Lung (tissue), 12 donors: ENCODE data around the gene CAPZB. TPM values are rescaled to one million over a fixed set of nuclear protein-coding genes. Genes with fewer than 3 reads are reported as not detected.
A peak's percentile ranks its signal among the peaks of the same experiment; 100 is the strongest.

Source experiments
- ATAC-seq: fragments of 200-7000 bp; cut with Tn5 transposase; one replicate; pipeline ENCODE4 v1.9.1; 2020; ENCODE audit warnings: moderate number of reproducible peaks; ENCODE audit not compliant: insufficient read depth, low FRiP score
- DNase-seq, 3 donors: peaks; one replicate each; pipeline ENCODE4 v3.0.0-alpha.2; 2013 to 2017
- H3K27ac ChIP-seq, 2 donors: one replicate each; pipeline ENCODE4 v1.5.1; 2013; ENCODE audit warnings: mild to moderate bottlenecking in 2 of 2, moderate library complexity in 2 of 2, control low read depth in 1 of 2, inconsistent platforms in 1 of 2, low read depth in 1 of 2, low read length in 1 of 2
- H3K27me3 ChIP-seq, 3 donors: one replicate each; pipeline ENCODE4 v1.5.1; 2013; ENCODE audit warnings: low read length in 2 of 3; ENCODE audit not compliant: control insufficient read depth in 3 of 3, insufficient read depth in 3 of 3
- H3K36me3 ChIP-seq, 4 donors: one replicate each; pipeline ENCODE4 v1.5.1; 2013; ENCODE audit warnings: low read length in 4 of 4, mild to moderate bottlenecking in 1 of 4, moderate library complexity in 1 of 4; ENCODE audit not compliant: control insufficient read depth in 4 of 4, insufficient read depth in 4 of 4
- H3K4me1 ChIP-seq, 5 donors: one replicate each; pipeline ENCODE4 v1.5.1; 2013; ENCODE audit warnings: low read length in 5 of 5, mild to moderate bottlenecking in 2 of 5, moderate library complexity in 1 of 5; ENCODE audit not compliant: control insufficient read depth in 5 of 5, insufficient read depth in 5 of 5
- H3K4me3 ChIP-seq: one replicate; pipeline ENCODE4 v1.5.1; 2013; ENCODE audit warnings: mild to moderate bottlenecking, control low read depth, moderate library complexity
- H3K9ac ChIP-seq, 2 donors: one replicate each; pipeline ENCODE4 v1.5.1; 2013; ENCODE audit warnings: low read length in 2 of 2, control low read depth in 1 of 2; ENCODE audit not compliant: insufficient read depth in 1 of 2
- H3K9me3 ChIP-seq, 4 donors: one replicate each; pipeline ENCODE4 v1.5.1; 2013; ENCODE audit warnings: low read length in 3 of 4, mild to moderate bottlenecking in 1 of 4, moderate library complexity in 1 of 4; ENCODE audit not compliant: control insufficient read depth in 4 of 4, insufficient read depth in 3 of 4
- WGBS, 2 donors: extraction: QIAGEN DNeasy Blood & Tissue Kit; methylation state at CpG; one replicate each; pipeline ENCODE4 v1.1.7; 2013; 5-methylcytosine and 5-hydroxymethylcytosine counted together
- polyA plus RNA-seq, 2 donors: library from polyadenylated mRNA; stranded (reverse); fragments of 200-250 nt; gene quantifications; one replicate each; pipeline ENCODE4 v1.2.1, GENCODE V29; 2013
- total RNA-seq, 2 donors: library from RNA; depleted of rRNA in 1 of 2; stranded (reverse); fragments of >200 nt in 1 of 2; gene quantifications; one replicate each; pipeline ENCODE4 v1.2.1, GENCODE V29; 2014 to 2021
- TF ChIP-seq, protein P1 (sequence below): IDR thresholded peaks from 2 replicates; pipeline ENCODE4 v1.5.1; 2012; ENCODE audit warnings: mild to moderate bottlenecking; ENCODE audit errors: control extremely low read depth, extremely low read depth
- donor health status: control.
- donor health status: control.
- donor health status: Bipolar disorder and iron deficiency.
- donor health status: healthy.
- donor health status: DM: yes; HTN: yes; CAD: no.

CAPZB gene
- total and polyA plus RNA-seq, 4 donors, result 94.7 to 339 (median 278) TPM

DNA sequence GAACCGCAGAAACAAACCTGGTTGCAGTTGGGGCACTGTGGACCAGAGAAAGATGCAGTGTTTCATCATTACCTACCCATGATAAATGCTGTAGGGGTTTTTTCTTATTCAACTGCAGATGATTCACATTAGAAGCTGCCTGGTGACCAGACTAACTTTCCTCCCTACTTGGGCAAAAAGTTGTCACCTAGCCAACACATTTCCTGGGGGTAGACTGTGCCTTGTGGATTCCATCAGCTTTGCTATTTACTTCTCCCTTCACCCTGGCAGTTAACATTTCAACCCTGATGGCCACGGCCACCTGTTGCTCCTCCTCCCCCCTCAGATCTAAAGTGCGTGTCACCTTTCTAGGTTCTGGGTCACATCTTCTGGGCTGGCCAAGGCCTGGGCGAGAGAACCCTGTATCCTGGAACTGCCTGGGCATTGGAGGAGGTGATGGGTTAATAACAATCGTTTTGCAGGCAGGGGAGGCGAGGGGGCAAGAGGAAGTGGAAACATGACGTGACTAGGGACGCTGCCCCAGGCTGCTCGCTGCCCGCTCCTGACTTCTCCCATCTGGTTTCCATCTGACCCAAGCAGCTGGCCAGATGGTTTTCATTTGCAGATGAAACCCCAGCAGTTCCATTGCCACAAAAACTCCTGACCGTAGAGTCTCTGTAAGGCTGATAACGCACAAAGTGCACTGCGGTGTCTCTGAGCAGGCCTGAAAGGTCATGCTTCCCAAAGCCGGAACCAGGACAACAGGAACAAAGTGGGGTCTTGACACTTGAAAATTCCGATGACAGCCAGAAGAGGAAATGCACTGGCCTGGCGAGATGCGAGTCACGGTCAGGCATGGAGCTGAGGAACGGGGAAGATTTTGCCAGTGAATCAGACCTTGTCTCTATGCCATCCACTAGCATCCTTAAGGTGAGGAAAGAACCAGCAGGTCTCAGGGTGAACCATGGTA is 36.6 kb downstream of the CAPZB start:
- peak overlapping the region in 1 of 2 donors; percentile 85 for H3K9ac ChIP-seq
- peaks cover 29 to 68% (median 47%) of the 10 kb centered on the region in 5 donors for H3K4me1 ChIP-seq
- no peak overlapping the region for H3K4me3 ChIP-seq
- TF ChIP-seq, protein P1, sequence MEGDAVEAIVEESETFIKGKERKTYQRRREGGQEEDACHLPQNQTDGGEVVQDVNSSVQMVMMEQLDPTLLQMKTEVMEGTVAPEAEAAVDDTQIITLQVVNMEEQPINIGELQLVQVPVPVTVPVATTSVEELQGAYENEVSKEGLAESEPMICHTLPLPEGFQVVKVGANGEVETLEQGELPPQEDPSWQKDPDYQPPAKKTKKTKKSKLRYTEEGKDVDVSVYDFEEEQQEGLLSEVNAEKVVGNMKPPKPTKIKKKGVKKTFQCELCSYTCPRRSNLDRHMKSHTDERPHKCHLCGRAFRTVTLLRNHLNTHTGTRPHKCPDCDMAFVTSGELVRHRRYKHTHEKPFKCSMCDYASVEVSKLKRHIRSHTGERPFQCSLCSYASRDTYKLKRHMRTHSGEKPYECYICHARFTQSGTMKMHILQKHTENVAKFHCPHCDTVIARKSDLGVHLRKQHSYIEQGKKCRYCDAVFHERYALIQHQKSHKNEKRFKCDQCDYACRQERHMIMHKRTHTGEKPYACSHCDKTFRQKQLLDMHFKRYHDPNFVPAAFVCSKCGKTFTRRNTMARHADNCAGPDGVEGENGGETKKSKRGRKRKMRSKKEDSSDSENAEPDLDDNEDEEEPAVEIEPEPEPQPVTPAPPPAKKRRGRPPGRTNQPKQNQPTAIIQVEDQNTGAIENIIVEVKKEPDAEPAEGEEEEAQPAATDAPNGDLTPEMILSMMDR, result no peak
- WGBS, 2 donors, result 34 to 44% methylated on average over 19 of the region's 19 CpGs
- H3K27ac ChIP-seq, result peak overlapping the region; percentile 24 to 84
- H3K9me3 ChIP-seq, result no peaks in the 10 kb centered on the region
- peaks cover 0 to 4% (median 0%) of the 10 kb centered on the region in 4 donors for H3K36me3 ChIP-seq
- H3K27me3 ChIP-seq, result no peaks in the 10 kb centered on the region
- ATAC-seq (no peak), DNase-seq (peak; percentile 81 to 87 (median 85))

DNA sequence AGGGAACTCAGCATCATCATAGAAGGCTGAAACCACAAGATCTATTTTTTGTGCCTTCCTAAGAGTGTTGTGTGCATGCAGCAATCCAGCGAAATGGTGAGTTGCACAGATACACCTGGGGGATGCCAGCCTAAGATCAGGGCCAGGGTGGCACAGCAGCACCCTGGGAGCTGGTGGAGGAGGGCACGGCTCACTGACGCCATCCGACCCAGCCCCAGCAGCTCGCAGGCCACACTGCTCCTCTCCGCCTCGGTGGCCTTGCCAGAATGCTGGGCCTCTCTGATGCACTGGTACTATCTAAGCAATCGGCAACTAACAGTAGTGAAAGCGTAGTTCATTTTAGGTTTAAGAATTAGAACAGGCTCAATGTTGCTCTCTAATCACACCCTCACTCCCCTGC is 37.8 kb downstream of the CAPZB start:
- ATAC-seq (no peak), DNase-seq (no peak)
- WGBS, 2 donors, result 74 to 81% methylated on average over 9 of the region's 9 CpGs
- Histone ChIP-seq H3K36me3 (peaks cover 0 to 4% (median 0%) of the 10 kb centered on the region in 4 donors), H3K4me3 (no peak overlapping the region), H3K4me1 (peaks cover 28 to 75% (median 39%) of the 10 kb centered on the region in 5 donors), H3K27me3 (no peaks in the 10 kb centered on the region), H3K27ac (peak overlapping the region in 1 of 2 donors; percentile 2), H3K9ac (no peak overlapping the region), H3K9me3 (no peaks in the 10 kb centered on the region)
- TF ChIP-seq, protein P1, result no peak

DNA sequence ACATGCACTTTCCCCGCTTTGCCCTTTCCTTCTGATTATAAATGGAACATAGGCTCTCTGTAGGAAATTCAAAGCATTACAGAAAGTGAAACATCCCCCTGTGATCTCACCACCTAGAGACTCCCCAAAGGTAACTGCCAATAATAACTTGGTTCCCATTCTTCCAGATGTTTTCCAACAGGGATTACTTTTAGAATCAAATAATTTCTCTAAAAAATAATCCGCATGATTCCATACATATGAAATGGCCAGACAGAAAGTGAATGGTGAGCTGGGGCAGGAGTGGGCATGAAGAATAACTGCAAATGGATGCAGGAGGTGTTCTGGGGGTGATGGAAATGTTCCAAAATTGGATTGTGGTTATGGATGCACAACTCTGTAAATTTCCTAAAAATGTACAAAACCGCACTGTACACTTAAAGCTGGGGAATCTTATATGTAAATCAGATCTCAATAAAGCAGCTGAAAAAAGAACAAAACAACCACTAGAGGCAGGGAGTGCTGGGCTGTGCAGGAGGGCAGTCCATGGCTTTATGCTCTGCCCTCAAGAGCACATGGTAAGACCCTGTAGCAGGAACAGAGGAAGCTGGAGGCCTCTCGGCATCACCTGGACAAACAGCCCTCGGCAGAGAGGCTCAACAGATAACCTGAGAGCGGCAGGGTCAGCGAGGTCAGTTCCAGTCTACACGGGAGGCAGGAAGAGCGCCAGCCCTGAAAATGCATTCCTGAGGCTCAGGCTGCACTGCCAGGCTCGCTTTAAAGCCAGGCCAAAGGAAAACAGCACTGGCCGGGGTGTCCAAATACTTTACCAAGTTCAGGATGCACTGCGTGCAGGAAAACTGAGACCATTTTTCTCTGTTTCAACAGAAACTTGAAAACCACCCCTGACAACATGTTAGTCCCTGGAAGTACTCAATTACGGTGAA is 39.7 kb downstream of the CAPZB start:
- Histone ChIP-seq H3K9ac (no peak overlapping the region), H3K27me3 (no peaks in the 10 kb centered on the region), H3K4me3 (no peak overlapping the region), H3K4me1 (peaks cover 26 to 75% (median 39%) of the 10 kb centered on the region in 5 donors), H3K27ac (peak overlapping the region in 1 of 2 donors; percentile 48), H3K9me3 (no peaks in the 10 kb centered on the region), H3K36me3 (peaks cover 0 to 4% (median under 1%) of the 10 kb centered on the region in 4 donors)
- ATAC-seq, result peak; percentile 8
- WGBS, 2 donors, result 43 to 62% methylated on average over 13 of the region's 13 CpGs
- TF ChIP-seq, protein P1, result no peak
- peak in 1 of 3 donors; percentile 35 for DNase-seq
